HEK293 (cell line): ENCODE data around the gene TLDC2.

ENCODE experiments used
- EGR2 ChIP-seq: fragments of 450-650 bp; formaldehyde crosslinking; IDR thresholded peaks from 2 replicates; pipeline ENCODE4 v1.5.1; 2016; ENCODE audit warnings: low read depth, missing biosample characterization, missing genetic modification characterization
- MYNN ChIP-seq: fragments of 450-650 bp; formaldehyde crosslinking; IDR thresholded peaks from 2 replicates; pipeline ENCODE4 v1.5.1; 2016; ENCODE audit warnings: missing biosample characterization, missing genetic modification characterization, borderline replicate concordance
- ZNF274 ChIP-seq, 2 experiments: fragments of 200-500 bp in 1 of 2; fragments of 450-650 bp in 1 of 2; sonication (Bioruptor generic) in 1 of 2; formaldehyde crosslinking in 1 of 2; IDR thresholded peaks; 2 replicates each; pipeline versions ENCODE4 v1.5.1 to v1.6.1; 2014 to 2016; ENCODE audit warnings: borderline replicate concordance in 1 of 2, inconsistent platforms in 1 of 2, low read length in 1 of 2, missing biosample characterization in 1 of 2, missing genetic modification characterization in 1 of 2
- ZNF521 ChIP-seq: fragments of 450-650 bp; formaldehyde crosslinking; IDR thresholded peaks from 2 replicates; pipeline ENCODE4 v1.5.1; 2017; ENCODE audit warnings: missing biosample characterization, mild to moderate bottlenecking, missing genetic modification characterization

- TF ChIP-seq ZNF521 (tag by site-specific recombination), result no peak
- TF ChIP-seq EGR2, result no peak
- no peak for TF ChIP-seq MYNN
- no peak for TF ChIP-seq ZNF274 (IDR thresholded peaks at IDR 0.05; ENCODE audit: low read length)
- TF ChIP-seq ZNF274 (tag by site-specific recombination; IDR thresholded peaks at IDR 0.05; ENCODE audit: borderline replicate concordance), result no peak
Observed at GRCh38 chr20:36835025-36835424, 40.9 kb upstream of the TLDC2 start.
